Measurements from ENCODE around the gene PIGS.
"Not testable (repeated sequence)": the region's sequence is repeated elsewhere in the genome, so short reads cannot be mapped to it uniquely, and the experiment has no call there.

PIGS gene

GRCh38 chr17:28529013-28529400 lies 42.3 kb downstream of the PIGS start:
- DNase-seq (ENCODE audit: low spot score): no peak

GRCh38 chr17:28528327-28529012 lies 42.9 kb downstream of the PIGS start:
- DNase-seq (ENCODE audit: low spot score): no peak

GRCh38 chr17:28527859-28528258 lies 43.5 kb downstream of the PIGS start:
- no peak for DNase-seq (ENCODE audit: low spot score)

GRCh38 chr17:28527181-28527681 lies 44.1 kb downstream of the PIGS start:
- no peak for DNase-seq (ENCODE audit: low spot score)

GRCh38 chr17:28526381-28526780 lies 44.9 kb downstream of the PIGS start:
- no peak for DNase-seq (ENCODE audit: low spot score)

- DNase-seq (ENCODE audit: low spot score): no peak
These were observed 46.6 kb downstream of the PIGS start for GRCh38 chr17:28524476-28525424.

GRCh38 chr17:28523876-28524275 lies 47.4 kb downstream of the PIGS start:
- no peak for DNase-seq (ENCODE audit: low spot score)

GRCh38 chr17:28523186-28523585 lies 48.1 kb downstream of the PIGS start:
- DNase-seq (ENCODE audit: low spot score): no peak

- not testable (repeated sequence) for DNase-seq (ENCODE audit: low spot score)
These were observed 49.0 kb downstream of the PIGS start for GRCh38 chr17:28522281-28522680.

GRCh38 chr17:28521311-28522085 lies 49.8 kb downstream of the PIGS start:
- DNase-seq (ENCODE audit: low spot score): no peak

- DNase-seq (ENCODE audit: low spot score): no peak
These were observed 50.6 kb downstream of the PIGS start for GRCh38 chr17:28520687-28521086.

- no peak for DNase-seq (ENCODE audit: low spot score)
These were observed 52.1 kb downstream of the PIGS start for GRCh38 chr17:28519236-28519635.

GRCh38 chr17:28518578-28518977 lies 52.7 kb downstream of the PIGS start:
- no peak for DNase-seq (ENCODE audit: low spot score)

GRCh38 chr17:28518132-28518531 lies 53.2 kb downstream of the PIGS start:
- no peak for DNase-seq (ENCODE audit: low spot score)

- DNase-seq (ENCODE audit: low spot score): no peak
These were observed 55.8 kb downstream of the PIGS start for GRCh38 chr17:28515518-28515917.

GRCh38 chr17:28514561-28515002 lies 56.7 kb downstream of the PIGS start:
- DNase-seq (ENCODE audit: low spot score): no peak

- no peak for DNase-seq (ENCODE audit: low spot score)
These were observed 57.8 kb downstream of the PIGS start for GRCh38 chr17:28513476-28513875.

GRCh38 chr17:28511858-28512461 lies 59.4 kb downstream of the PIGS start:
- DNase-seq (ENCODE audit: low spot score): no peak

GRCh38 chr17:28509789-28510188 lies 61.5 kb downstream of the PIGS start:
- no peak for DNase-seq (ENCODE audit: low spot score)

- no peak for DNase-seq (ENCODE audit: low spot score)
These were observed 63.1 kb downstream of the PIGS start for GRCh38 chr17:28508211-28508724.

GRCh38 chr17:28507567-28508203 lies 63.6 kb downstream of the PIGS start:
- DNase-seq (ENCODE audit: low spot score): no peak

Data from CD4-positive, alpha-beta T cell treated with Interleukin-2 at 100 ng/mL for 4 hours (primary cell).